ENCODE results near the gene OPN4.

OPN4 gene

GRCh38 chr10:86673216-86673826, 19.0 kb downstream of the OPN4 start:
- H3K27ac Mint-ChIP-seq, result no peak overlapping the region
- H3K36me3 Mint-ChIP-seq, result no peaks in the 10 kb centered on the region
- H3K4me3 Mint-ChIP-seq, result no peak overlapping the region
- no peaks in the 10 kb centered on the region for H3K9me3 Mint-ChIP-seq
- no peak for ATAC-seq (ENCODE audit: low read depth)
- no peak for DNase-seq (ENCODE audit: low spot score in 2 of 2)
- H3K27me3 Mint-ChIP-seq, result peaks cover 11% of the 10 kb centered on the region
- H3K4me1 Mint-ChIP-seq, result peaks cover 4% of the 10 kb centered on the region

- H3K4me3 Mint-ChIP-seq, result no peak overlapping the region
- DNase-seq (ENCODE audit: low spot score in 2 of 2) (no peak), ATAC-seq (ENCODE audit: low read depth) (no peak)
- peaks cover 10% of the 10 kb centered on the region for H3K27me3 Mint-ChIP-seq
- H3K36me3 Mint-ChIP-seq, result no peaks in the 10 kb centered on the region
- H3K4me1 Mint-ChIP-seq, result peaks cover 3% of the 10 kb centered on the region
- H3K9me3 Mint-ChIP-seq, result no peaks in the 10 kb centered on the region
- no peak overlapping the region for H3K27ac Mint-ChIP-seq
Measured at GRCh38 chr10:86673827-86674581, 19.7 kb downstream of the OPN4 start.

GRCh38 chr10:86674912-86675311, 20.6 kb downstream of the OPN4 start:
- H3K4me1 Mint-ChIP-seq, result peaks cover 7% of the 10 kb centered on the region
- H3K36me3 Mint-ChIP-seq, result no peaks in the 10 kb centered on the region

GRCh38 chr10:86677374-86677773, 23.0 kb downstream of the OPN4 start:
- no peak for DNase-seq (ENCODE audit: low spot score in 2 of 2)
- Mint-ChIP-seq H3K36me3 (no peaks in the 10 kb centered on the region), H3K9me3 (no peaks in the 10 kb centered on the region), H3K27ac (no peak overlapping the region), H3K4me3 (no peak overlapping the region), H3K27me3 (peaks cover 13% of the 10 kb centered on the region), H3K4me1 (peaks cover 7% of the 10 kb centered on the region)
- ATAC-seq (ENCODE audit: low read depth), result no peak

More at GRCh38 chr10:86674912-86675311, 20.6 kb downstream of the OPN4 start:
- H3K27me3 Mint-ChIP-seq, result peaks cover 13% of the 10 kb centered on the region
- DNase-seq (ENCODE audit: low spot score in 2 of 2) (no peak), ATAC-seq (ENCODE audit: low read depth) (no peak)
- no peak overlapping the region for H3K4me3 Mint-ChIP-seq
- H3K9me3 Mint-ChIP-seq, result no peaks in the 10 kb centered on the region
- H3K27ac Mint-ChIP-seq, result no peak overlapping the region

GRCh38 chr10:86678999-86679792, 24.8 kb downstream of the OPN4 start:
- H3K4me1 Mint-ChIP-seq, result peaks cover 7% of the 10 kb centered on the region
- ATAC-seq (ENCODE audit: low read depth), result peak; percentile 64
- no peaks in the 10 kb centered on the region for H3K36me3 Mint-ChIP-seq

GRCh38 chr10:86681047-86681446, 26.7 kb downstream of the OPN4 start:
- no peak for ATAC-seq (ENCODE audit: low read depth)
- Mint-ChIP-seq H3K4me1 (peaks cover 9% of the 10 kb centered on the region), H3K4me3 (no peak overlapping the region), H3K27ac (no peak overlapping the region), H3K27me3 (peaks cover 12% of the 10 kb centered on the region), H3K9me3 (no peaks in the 10 kb centered on the region), H3K36me3 (no peaks in the 10 kb centered on the region)
- DNase-seq (ENCODE audit: low spot score in 2 of 2), result no peak

More at GRCh38 chr10:86678999-86679792, 24.8 kb downstream of the OPN4 start:
- Mint-ChIP-seq H3K9me3 (no peaks in the 10 kb centered on the region), H3K4me3 (no peak overlapping the region), H3K27me3 (peaks cover 9% of the 10 kb centered on the region), H3K27ac (no peak overlapping the region)
- DNase-seq (ENCODE audit: low spot score in 2 of 2), result no peak

GRCh38 chr10:86681722-86682386, 27.5 kb downstream of the OPN4 start:
- peaks cover 9% of the 10 kb centered on the region for H3K4me1 Mint-ChIP-seq
- H3K4me3 Mint-ChIP-seq, result no peak overlapping the region
- peaks cover 12% of the 10 kb centered on the region for H3K27me3 Mint-ChIP-seq
- no peaks in the 10 kb centered on the region for H3K9me3 Mint-ChIP-seq
- no peak for ATAC-seq (ENCODE audit: low read depth)
- DNase-seq (ENCODE audit: low spot score in 2 of 2), result no peak
- H3K36me3 Mint-ChIP-seq, result no peaks in the 10 kb centered on the region
- no peak overlapping the region for H3K27ac Mint-ChIP-seq

- H3K9me3 Mint-ChIP-seq, result no peaks in the 10 kb centered on the region
- ATAC-seq (ENCODE audit: low read depth) (no peak), DNase-seq (ENCODE audit: low spot score in 2 of 2) (no peak)
- no peak overlapping the region for H3K4me3 Mint-ChIP-seq
- no peak overlapping the region for H3K27ac Mint-ChIP-seq
- no peaks in the 10 kb centered on the region for H3K36me3 Mint-ChIP-seq
- peaks cover 12% of the 10 kb centered on the region for H3K27me3 Mint-ChIP-seq
- peaks cover 9% of the 10 kb centered on the region for H3K4me1 Mint-ChIP-seq
Measured at GRCh38 chr10:86682675-86683074, 28.3 kb downstream of the OPN4 start.

- no peaks in the 10 kb centered on the region for H3K36me3 Mint-ChIP-seq
- H3K4me1 Mint-ChIP-seq, result peaks cover 12% of the 10 kb centered on the region
- no peaks in the 10 kb centered on the region for H3K9me3 Mint-ChIP-seq
Measured at GRCh38 chr10:86684331-86685097, 30.2 kb downstream of the OPN4 start.

GRCh38 chr10:86685416-86685815, 31.1 kb downstream of the OPN4 start:
- DNase-seq (ENCODE audit: low spot score in 2 of 2) (no peak), ATAC-seq (ENCODE audit: low read depth) (no peak)
- Mint-ChIP-seq H3K36me3 (no peaks in the 10 kb centered on the region), H3K27me3 (peaks cover 7% of the 10 kb centered on the region), H3K4me3 (no peak overlapping the region), H3K27ac (no peak overlapping the region), H3K4me1 (peaks cover 12% of the 10 kb centered on the region), H3K9me3 (no peaks in the 10 kb centered on the region)

More at GRCh38 chr10:86684331-86685097, 30.2 kb downstream of the OPN4 start:
- Mint-ChIP-seq H3K27me3 (peaks cover 7% of the 10 kb centered on the region), H3K27ac (no peak overlapping the region), H3K4me3 (no peak overlapping the region)
- ATAC-seq (ENCODE audit: low read depth), result no peak
- no peak for DNase-seq (ENCODE audit: low spot score in 2 of 2)

- ATAC-seq (ENCODE audit: low read depth) (no peak), DNase-seq (ENCODE audit: low spot score in 2 of 2) (no peak)
- no peak overlapping the region for H3K27ac Mint-ChIP-seq
- H3K4me3 Mint-ChIP-seq, result no peak overlapping the region
- no peaks in the 10 kb centered on the region for H3K9me3 Mint-ChIP-seq
- peaks cover 12% of the 10 kb centered on the region for H3K4me1 Mint-ChIP-seq
- no peaks in the 10 kb centered on the region for H3K36me3 Mint-ChIP-seq
- H3K27me3 Mint-ChIP-seq, result peaks cover 7% of the 10 kb centered on the region
Measured at GRCh38 chr10:86685893-86686632, 31.7 kb downstream of the OPN4 start.

GRCh38 chr10:86686972-86687371, 32.6 kb downstream of the OPN4 start:
- H3K27me3 Mint-ChIP-seq, result peaks cover 6% of the 10 kb centered on the region
- H3K36me3 Mint-ChIP-seq, result no peaks in the 10 kb centered on the region
- no peak overlapping the region for H3K4me3 Mint-ChIP-seq
- DNase-seq (ENCODE audit: low spot score in 2 of 2), result no peak
- H3K27ac Mint-ChIP-seq, result no peak overlapping the region
- ATAC-seq (ENCODE audit: low read depth), result no peak
- H3K9me3 Mint-ChIP-seq, result no peaks in the 10 kb centered on the region
- H3K4me1 Mint-ChIP-seq, result peaks cover 12% of the 10 kb centered on the region

- Mint-ChIP-seq H3K27ac (no peak overlapping the region), H3K4me3 (no peak overlapping the region), H3K27me3 (peaks cover 6% of the 10 kb centered on the region), H3K36me3 (no peaks in the 10 kb centered on the region), H3K4me1 (peaks cover 12% of the 10 kb centered on the region), H3K9me3 (no peaks in the 10 kb centered on the region)
- DNase-seq (ENCODE audit: low spot score in 2 of 2) (no peak), ATAC-seq (ENCODE audit: low read depth) (no peak)
Measured at GRCh38 chr10:86687750-86688149, 33.4 kb downstream of the OPN4 start.

Measured in memory B cell (primary cell).